Liver (tissue), 3 donors: ENCODE results near the gene NPL.

Experiments used
- CTCF ChIP-seq: fragments of 150-350 bp; IDR thresholded peaks from 2 replicates; pipeline ENCODE4 v1.5.1; 2017; ENCODE audit warnings: improper control_type of control experiment, low read depth, low read length; ENCODE audit not compliant: missing input control
- HNF4A ChIP-seq, 2 donors: conservative IDR thresholded peaks; 2 replicates each; pipeline ENCODE4 v1.6.1; 2016; ENCODE audit warnings: antibody characterized with exemption in 2 of 2, mild to moderate bottlenecking in 2 of 2
- RAD21 ChIP-seq, 2 donors: IDR thresholded peaks; 2 replicates each; pipeline ENCODE4 v1.6.1; 2016; ENCODE audit warnings: antibody characterized with exemption in 2 of 2, mild to moderate bottlenecking in 2 of 2
- RXRA ChIP-seq, 2 donors: IDR thresholded peaks; 2 replicates each; pipeline ENCODE4 v1.6.1; 2017 to 2018; ENCODE audit warnings: antibody characterized with exemption in 2 of 2, mild to moderate bottlenecking in 1 of 2
- TAF1 ChIP-seq: conservative IDR thresholded peaks from 2 replicates; pipeline ENCODE4 v1.6.1; 2016; ENCODE audit warnings: antibody characterized with exemption, mild to moderate bottlenecking
- YY1 ChIP-seq: IDR thresholded peaks from 2 replicates; pipeline ENCODE4 v1.6.1; 2016; ENCODE audit warnings: antibody characterized with exemption, mild to moderate bottlenecking
- TF ChIP-seq, protein P1 (sequence below): IDR thresholded peaks from 2 replicates; pipeline ENCODE4 v1.6.1; 2016; ENCODE audit warnings: antibody characterized with exemption, mild to moderate bottlenecking
- donor health status: healthy.
- donor health status: healthy.

- TF ChIP-seq, protein P1, sequence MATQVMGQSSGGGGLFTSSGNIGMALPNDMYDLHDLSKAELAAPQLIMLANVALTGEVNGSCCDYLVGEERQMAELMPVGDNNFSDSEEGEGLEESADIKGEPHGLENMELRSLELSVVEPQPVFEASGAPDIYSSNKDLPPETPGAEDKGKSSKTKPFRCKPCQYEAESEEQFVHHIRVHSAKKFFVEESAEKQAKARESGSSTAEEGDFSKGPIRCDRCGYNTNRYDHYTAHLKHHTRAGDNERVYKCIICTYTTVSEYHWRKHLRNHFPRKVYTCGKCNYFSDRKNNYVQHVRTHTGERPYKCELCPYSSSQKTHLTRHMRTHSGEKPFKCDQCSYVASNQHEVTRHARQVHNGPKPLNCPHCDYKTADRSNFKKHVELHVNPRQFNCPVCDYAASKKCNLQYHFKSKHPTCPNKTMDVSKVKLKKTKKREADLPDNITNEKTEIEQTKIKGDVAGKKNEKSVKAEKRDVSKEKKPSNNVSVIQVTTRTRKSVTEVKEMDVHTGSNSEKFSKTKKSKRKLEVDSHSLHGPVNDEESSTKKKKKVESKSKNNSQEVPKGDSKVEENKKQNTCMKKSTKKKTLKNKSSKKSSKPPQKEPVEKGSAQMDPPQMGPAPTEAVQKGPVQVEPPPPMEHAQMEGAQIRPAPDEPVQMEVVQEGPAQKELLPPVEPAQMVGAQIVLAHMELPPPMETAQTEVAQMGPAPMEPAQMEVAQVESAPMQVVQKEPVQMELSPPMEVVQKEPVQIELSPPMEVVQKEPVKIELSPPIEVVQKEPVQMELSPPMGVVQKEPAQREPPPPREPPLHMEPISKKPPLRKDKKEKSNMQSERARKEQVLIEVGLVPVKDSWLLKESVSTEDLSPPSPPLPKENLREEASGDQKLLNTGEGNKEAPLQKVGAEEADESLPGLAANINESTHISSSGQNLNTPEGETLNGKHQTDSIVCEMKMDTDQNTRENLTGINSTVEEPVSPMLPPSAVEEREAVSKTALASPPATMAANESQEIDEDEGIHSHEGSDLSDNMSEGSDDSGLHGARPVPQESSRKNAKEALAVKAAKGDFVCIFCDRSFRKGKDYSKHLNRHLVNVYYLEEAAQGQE, result no peak
- TF ChIP-seq TAF1, result no peak
- TF ChIP-seq CTCF, result no peak
- no peak for TF ChIP-seq YY1
- no peak for TF ChIP-seq RXRA (IDR thresholded peaks at IDR 0.05)
- no peak for TF ChIP-seq RAD21 (IDR thresholded peaks at IDR 0.05)
- no peak for TF ChIP-seq HNF4A (conservative IDR thresholded peaks at IDR 0.05)
Observed at GRCh38 chr1:182779530-182779929, 10.0 kb upstream of the NPL start.
